H1 (cell line): ENCODE data around the gene LRRC74A. TPM values are rescaled to one million over a fixed set of nuclear protein-coding genes. Genes with fewer than 3 reads are reported as not detected.

Source experiments
- CTCF ChIA-PET: fragments of 300-600 bp; sonication (Branson Sonifier 250); formaldehyde crosslinking; loops from one replicate; lab custom pipeline; 2021; ENCODE audit not compliant: partially characterized antibody; lab: Charles Lee
- POLR2A ChIA-PET: fragments of 300-600 bp; sonication (Branson Sonifier 250); formaldehyde crosslinking; loops from one replicate; lab custom pipeline; 2021; ENCODE audit warnings: inconsistent platforms; ENCODE audit not compliant: partially characterized antibody; lab: Charles Lee
- DNase-seq, 2 experiments: peaks; one replicate each; pipeline versions ENCODE4 v3.0.0 to v3.0.0-alpha.2; 2010 to 2022; ENCODE audit warnings: low spot score in 2 of 2, low read depth in 1 of 2, mixed read lengths in 1 of 2
- FAIRE-seq: peaks from 2 replicates; lab custom pipeline; 2011; peaks lifted over from hg19 to GRCh38; lab: Jason Lieb, UNC
- H2AFZ ChIP-seq: 2 replicates; pipeline ENCODE4 v1.8.1; 2012; ENCODE audit warnings: low read length, inconsistent platforms
- H2AK5ac ChIP-seq: 2 replicates; pipeline ENCODE4 v1.6.1; 2013; ENCODE audit warnings: low read depth, low read length
- H2BK120ac ChIP-seq: replicated peaks from 2 replicates; pipeline ENCODE3; 2013; ENCODE audit warnings: low read depth, low read length, inconsistent platforms
- H2BK12ac ChIP-seq: 2 replicates; pipeline ENCODE4 v1.6.1; 2013; ENCODE audit warnings: low read depth, low read length
- H2BK15ac ChIP-seq: 2 replicates; pipeline ENCODE4 v1.6.1; 2013; ENCODE audit warnings: low read length
- H2BK20ac ChIP-seq: 2 replicates; pipeline ENCODE4 v1.6.1; 2013; ENCODE audit warnings: low read length
- H2BK5ac ChIP-seq: 2 replicates; pipeline ENCODE4 v1.6.1; 2013; ENCODE audit warnings: low read depth, low read length
- H3K14ac ChIP-seq: 2 replicates; pipeline ENCODE4 v1.6.1; 2013; ENCODE audit warnings: inconsistent platforms; ENCODE audit not compliant: insufficient read length
- H3K18ac ChIP-seq: 2 replicates; pipeline ENCODE4 v1.6.1; 2013; ENCODE audit warnings: low read length; ENCODE audit errors: extremely low read depth
- H3K23ac ChIP-seq: 2 replicates; pipeline ENCODE4 v1.6.1; 2013; ENCODE audit warnings: inconsistent platforms; ENCODE audit not compliant: insufficient read length
- H3K23me2 ChIP-seq: 2 replicates; pipeline ENCODE4 v1.6.1; 2013; ENCODE audit warnings: low read depth, low read length
- H3K27ac ChIP-seq: 2 replicates; pipeline ENCODE4 v1.6.1; 2011; ENCODE audit warnings: low read depth, low read length, inconsistent platforms
- H3K27me3 ChIP-seq, 4 experiments: replicated peaks in 1 of 4; 1 replicate in 1 of 4; 2 replicates in 3 of 4; pipeline versions ENCODE4 v1.6.1 to v1.8.1; 2011 to 2013; ENCODE audit warnings: low read length in 3 of 4, mild to moderate bottlenecking in 3 of 4, inconsistent platforms in 2 of 4, mixed read lengths in 2 of 4, moderate library complexity in 1 of 4; ENCODE audit not compliant: control insufficient read depth in 3 of 4, insufficient read depth in 3 of 4; ENCODE audit errors: extremely low read depth in 1 of 4
- H3K36me3 ChIP-seq, 4 experiments: 2 replicates each; pipeline versions ENCODE4 v1.6.1 to v1.8.1; 2011 to 2013; ENCODE audit warnings: mild to moderate bottlenecking in 4 of 4, low read length in 3 of 4, moderate library complexity in 2 of 4, control low read depth in 1 of 4, inconsistent platforms in 1 of 4; ENCODE audit not compliant: insufficient read depth in 4 of 4, control insufficient read depth in 2 of 4
- H3K4ac ChIP-seq: replicated peaks from 2 replicates; pipeline ENCODE3; 2013; ENCODE audit warnings: low read length, low read depth, mixed read lengths, inconsistent platforms; ENCODE audit not compliant: insufficient read length
- H3K4me1 ChIP-seq, 4 experiments: replicated peaks in 1 of 4; 1 replicate in 1 of 4; 2 replicates in 3 of 4; pipeline versions ENCODE4 v1.6.1 to v1.8.1; 2011 to 2013; ENCODE audit warnings: low read length in 3 of 4, inconsistent platforms in 2 of 4, mixed read lengths in 1 of 4; ENCODE audit not compliant: insufficient read depth in 4 of 4, control insufficient read depth in 3 of 4
- H3K4me2 ChIP-seq, 2 experiments: 2 replicates each; pipeline versions ENCODE4 v1.6.1 to v1.8.1; 2011 to 2013; ENCODE audit warnings: low read depth in 2 of 2, low read length in 2 of 2, control low read depth in 1 of 2, inconsistent platforms in 1 of 2, mild to moderate bottlenecking in 1 of 2; ENCODE audit not compliant: insufficient read depth in 1 of 2
- H3K4me3 ChIP-seq, 4 experiments: fragments of 200-600, 300-600 bp in 1 of 4; sonication (generic), shearing (Covaris generic), sonication (Bioruptor Twin) in 1 of 4; 2 replicates each; pipeline versions ENCODE4 v1.5.1 to v1.8.1; 2011 to 2016; ENCODE audit warnings: low read length in 4 of 4, low read depth in 3 of 4, control low read depth in 2 of 4, inconsistent platforms in 2 of 4, mild to moderate bottlenecking in 2 of 4, mixed read lengths in 1 of 4, moderate library complexity in 1 of 4; ENCODE audit not compliant: insufficient read depth in 2 of 4; ENCODE audit errors: extremely low read depth in 1 of 4
- H3K56ac ChIP-seq: replicated peaks from 2 replicates; pipeline ENCODE3; 2013; ENCODE audit warnings: low read depth, mild to moderate bottlenecking, mixed read lengths, low read length, inconsistent platforms; ENCODE audit not compliant: insufficient read length
- H3K79me1 ChIP-seq: 2 replicates; pipeline ENCODE4 v1.6.1; 2013; ENCODE audit warnings: low read depth, low read length, control low read depth
- H3K79me2 ChIP-seq, 2 experiments: 2 replicates each; pipeline versions ENCODE4 v1.6.1 to v1.8.1; 2012 to 2013; ENCODE audit warnings: low read length in 2 of 2, mild to moderate bottlenecking in 2 of 2, inconsistent platforms in 1 of 2; ENCODE audit not compliant: insufficient read depth in 2 of 2, control insufficient read depth in 1 of 2
- H3K9ac ChIP-seq, 4 experiments: replicated peaks in 1 of 4; 1 replicate in 1 of 4; 2 replicates in 3 of 4; pipeline versions ENCODE4 v1.6.1 to v1.8.1; 2011 to 2013; ENCODE audit warnings: low read depth in 3 of 4, low read length in 3 of 4, control low read depth in 2 of 4, mild to moderate bottlenecking in 2 of 4, moderate library complexity in 2 of 4, inconsistent platforms in 1 of 4; ENCODE audit errors: extremely low read depth in 1 of 4
- H3K9me3 ChIP-seq, 2 experiments: 2 replicates each; pipeline versions ENCODE4 v1.6.1 to v1.8.1; 2012 to 2013; ENCODE audit warnings: mild to moderate bottlenecking in 2 of 2, moderate library complexity in 2 of 2, control low read depth in 1 of 2, inconsistent platforms in 1 of 2, low read depth in 1 of 2, low read length in 1 of 2, mixed read lengths in 1 of 2; ENCODE audit not compliant: insufficient read depth in 2 of 2
- H4K20me1 ChIP-seq, 2 experiments: replicated peaks in 1 of 2; 2 replicates each; pipeline versions ENCODE3 to v1.8.1; 2011 to 2013; ENCODE audit warnings: inconsistent platforms in 2 of 2, low read length in 2 of 2, mild to moderate bottlenecking in 1 of 2; ENCODE audit not compliant: insufficient read depth in 2 of 2, control insufficient read depth in 1 of 2
- H4K5ac ChIP-seq: 2 replicates; pipeline ENCODE4 v1.6.1; 2013; ENCODE audit warnings: low read length, low read depth, mixed read lengths, inconsistent platforms; ENCODE audit not compliant: insufficient read length
- H4K8ac ChIP-seq: 2 replicates; pipeline ENCODE4 v1.8.0; 2013; ENCODE audit warnings: mild to moderate bottlenecking, moderate library complexity, low read length, inconsistent platforms; ENCODE audit not compliant: insufficient read depth; ENCODE audit errors: extremely low read depth
- H4K91ac ChIP-seq: replicated peaks from 2 replicates; pipeline ENCODE3; 2013; ENCODE audit warnings: low read length, mixed read lengths, inconsistent platforms; ENCODE audit not compliant: insufficient read length
- BCL11A ChIP-seq, 2 experiments: IDR thresholded peaks; one replicate each; pipeline ENCODE4 v1.6.1; 2011; ENCODE audit warnings: low read depth in 2 of 2, low read length in 2 of 2, mild to moderate bottlenecking in 2 of 2
- CEBPB ChIP-seq: IDR thresholded peaks from 2 replicates; pipeline ENCODE4 v1.6.1; 2012; ENCODE audit warnings: low read depth, low read length
- CREB1 ChIP-seq: IDR thresholded peaks from 2 replicates; pipeline ENCODE4 v1.6.1; 2012; ENCODE audit warnings: inconsistent platforms
- E2F6 ChIP-seq: IDR thresholded peaks from 2 replicates; pipeline ENCODE4 v1.6.1; 2012; ENCODE audit warnings: inconsistent platforms
- EZH2 ChIP-seq: fragments of 200-600 bp; sonication (generic); IDR thresholded peaks from 2 replicates; pipeline ENCODE4 v1.7.1; 2012; ENCODE audit warnings: low read depth, mild to moderate bottlenecking, moderate library complexity, low read length, inconsistent platforms; ENCODE audit not compliant: severe bottlenecking
- FOSL1 ChIP-seq: IDR thresholded peaks from 2 replicates; pipeline ENCODE4 v1.6.1; 2011; ENCODE audit warnings: mild to moderate bottlenecking, low read depth, low read length, moderate library complexity; ENCODE audit not compliant: insufficient read depth
- JUN ChIP-seq: IDR thresholded peaks from 2 replicates; pipeline ENCODE4 v1.6.1; 2011; ENCODE audit warnings: low read depth, mild to moderate bottlenecking, improper control_type of control experiment, low read length
- RNF2 ChIP-seq: fragments of 200-900, 300-1000 bp; sonication (generic); IDR thresholded peaks from 2 replicates; pipeline ENCODE4 v1.7.1; 2016; ENCODE audit warnings: borderline replicate concordance, low read depth, mild to moderate bottlenecking, antibody characterized with exemption, low read length; ENCODE audit not compliant: poor library complexity, severe bottlenecking; ENCODE audit errors: missing control alignments
- SAP30 ChIP-seq: fragments of 300-600 bp; sonication (generic); IDR thresholded peaks from 2 replicates; pipeline ENCODE4 v1.7.1; 2012; ENCODE audit warnings: low read length, moderate library complexity, mild to moderate bottlenecking, inconsistent platforms; ENCODE audit not compliant: insufficient read depth, insufficient replicate concordance
- TEAD4 ChIP-seq: IDR thresholded peaks from 2 replicates; pipeline ENCODE4 v1.6.1; 2012; ENCODE audit warnings: low read depth, low read length, inconsistent platforms, mixed read lengths
- WGBS, 2 experiments: shearing (Covaris generic) in 1 of 2; methylation state at CpG; one replicate each; pipeline versions ENCODE4 v1.1.6 to v1.1.7; 2013 to 2015; ENCODE audit warnings: low lambda C conversion rate in 2 of 2, mixed read lengths in 2 of 2, inconsistent platforms in 1 of 2, low coverage in 1 of 2, missing lambda C conversion rate in 1 of 2; ENCODE audit not compliant: insufficient replicate concordance in 2 of 2, insufficient coverage in 1 of 2, insufficient read length in 1 of 2; ENCODE audit errors: extremely low coverage in 1 of 2, missing lambda C conversion rate in 1 of 2; 5-methylcytosine and 5-hydroxymethylcytosine counted together
- polyA plus RNA-seq, 7 experiments: library from polyadenylated mRNA; depleted of rRNA in 3 of 7; stranded (reverse) in 5 of 7; unstranded in 2 of 7; fragments of >200 nt in 5 of 7; fragments of 200-250 nt in 2 of 7; gene quantifications; 1 replicate in 5 of 7; 2 replicates in 1 of 7; 4 replicates in 1 of 7; pipeline versions ENCODE4 v1.2.1 to v1.2.3, GENCODE V29; 2011 to 2013; ENCODE audit warnings: missing spikeins in 2 of 7, mixed read lengths in 2 of 7
- total RNA-seq: library from RNA; stranded (reverse); fragmentation: NEBNext Ultra II Directional; extraction: Animal tissue kit (Norgen Biotek cat#: 25700); gene quantifications from 2 replicates; pipeline ENCODE4 v1.2.1, GENCODE V29; 2021

The LRRC74A gene
- total and polyA plus RNA-seq, 2 of the 8 experiments (the other 6 are each of a cell fraction or from before 2014, with no cell fraction given), result not detected

- Histone ChIP-seq H3K23ac (no peak overlapping the region), H4K20me1 (no peaks in the 10 kb centered on the region), H3K18ac (no peak overlapping the region), H2AK5ac (no peak overlapping the region), H3K79me1 (no peaks in the 10 kb centered on the region), H3K27ac (no peak overlapping the region), H3K4me3 (no peak overlapping the region), H2BK120ac (no peak overlapping the region), H4K8ac (no peak overlapping the region), H2BK12ac (no peak overlapping the region), H2BK20ac (no peak overlapping the region), H3K4me1 (peaks cover 2 to 9% (median 3%) of the 10 kb centered on the region in 4 experiments; a peak in 3 of 7 replicates), H3K27me3 (no peaks in the 10 kb centered on the region; a peak in 3 of 7 replicates), H3K36me3 (no peaks in the 10 kb centered on the region; a peak in 1 of 8 replicates), H2BK15ac (no peak overlapping the region), H4K91ac (no peak overlapping the region), H3K4me2 (no peak overlapping the region), H3K9me3 (no peaks in the 10 kb centered on the region), H2BK5ac (no peak overlapping the region), H3K14ac (no peak overlapping the region), H3K56ac (no peak overlapping the region), H3K4ac (no peak overlapping the region), H3K9ac (no peak overlapping the region), H3K79me2 (peaks cover 0 to 14% of the 10 kb centered on the region in 2 experiments; a peak in 2 of 4 replicates), H4K5ac (no peak overlapping the region), H2AFZ (no peak overlapping the region), H3K23me2 (peaks cover 5% of the 10 kb centered on the region; the same call in 1 of the 2 replicates)
- DNase-seq, result peak in 1 of 2 experiments; percentile 4
- POLR2A ChIA-PET, result interaction anchor here (1.3 kb wide), 1 partner anchor 12 kb away, joined by 3 read pairs; no protein-coding TSS in a partner anchor
- FAIRE-seq, result no peak
- WGBS, 2 experiments, result 80% methylated on average over 7 of the region's 7 CpGs; no CpG with 5 or more reads in 1 of the 2 experiments
- CTCF ChIA-PET, result interaction anchor here (1.0 kb wide), 2 partner anchors 30 to 99 kb away, joined by 3 read pairs; no protein-coding TSS in a partner anchor
- TF ChIP-seq E2F6 (no peak), EZH2 (no peak), TEAD4 (no peak), FOSL1 (no peak), SAP30 (no peak), CEBPB (no peak), CREB1 (no peak), RNF2 (no peak), BCL11A (IDR thresholded peaks at IDR 0.05; ENCODE audit: low read depth in 2 of 2, low read length in 2 of 2) (no peak), JUN (no peak)
Observed at GRCh38 chr14:76814726-76815645, 11.2 kb upstream of the LRRC74A start.
